NCI-H2081 treated with DMSO at 0.1 percent for 48 hours (cell line): ENCODE data around the gene GNA15.
"Not testable (repeated sequence)": the region's sequence is repeated elsewhere in the genome, so short reads cannot be mapped to it uniquely, and the experiment has no call there.

Experiments used
- DNase-seq: peaks from one replicate; lab custom pipeline; 2025; lab: John Stamatoyannopoulos, UW

GNA15 gene

GRCh38 chr19:3135961-3136683 lies at the start of gene GNA15:
Gene GNA15, plus strand, starts transcription at chr19:3136033. Its CDS starts 418 bp downstream, at chr19:3136451.
- DNase-seq: no peak

GRCh38 chr19:3087769-3088168 lies 48.1 kb upstream of the GNA15 start:
- DNase-seq: no peak

GRCh38 chr19:3089299-3089855 lies 46.5 kb upstream of the GNA15 start:
- not testable (repeated sequence) for DNase-seq

DNA sequence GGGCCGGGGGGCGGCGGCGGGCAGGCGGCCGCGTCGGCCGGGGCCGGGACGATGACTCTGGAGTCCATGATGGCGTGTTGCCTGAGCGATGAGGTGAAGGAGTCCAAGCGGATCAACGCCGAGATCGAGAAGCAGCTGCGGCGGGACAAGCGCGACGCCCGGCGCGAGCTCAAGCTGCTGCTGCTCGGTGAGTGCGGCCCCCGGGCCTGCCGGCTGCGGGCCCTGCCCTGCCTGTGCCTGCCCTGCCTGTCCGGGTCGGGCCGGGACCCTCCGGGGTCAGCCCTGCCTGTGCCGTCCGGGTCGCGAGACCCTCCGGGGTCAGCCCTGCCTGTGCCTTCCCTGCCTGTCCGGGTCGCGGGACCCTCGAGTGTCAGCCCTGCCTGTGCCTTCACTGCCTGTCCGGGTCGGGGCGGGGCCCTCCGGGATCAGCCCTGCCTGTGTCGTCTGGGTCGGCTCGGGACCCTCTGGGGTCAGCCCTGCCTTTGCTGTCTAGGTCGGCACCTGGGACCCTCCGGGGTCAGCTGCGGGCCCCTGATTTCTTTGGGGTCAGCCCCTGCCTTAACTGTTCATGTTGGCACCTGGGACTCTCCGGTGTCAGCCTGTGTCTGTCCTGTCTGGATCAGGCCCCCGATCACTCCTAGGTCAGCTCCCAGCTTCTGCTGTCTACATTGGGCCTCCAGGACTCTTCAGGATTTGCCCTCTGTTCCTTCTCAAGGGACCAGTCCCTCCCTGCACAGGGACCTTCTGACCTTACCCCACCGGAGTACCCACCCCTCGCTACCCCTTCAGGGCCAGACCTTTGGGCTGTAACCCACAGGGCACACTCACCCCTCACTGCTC lies 41.0 kb upstream of the GNA15 start:
- no peak for DNase-seq

- DNase-seq: no peak
Observed at GRCh38 chr19:3095441-3096191, 40.2 kb upstream of the GNA15 start.

DNA sequence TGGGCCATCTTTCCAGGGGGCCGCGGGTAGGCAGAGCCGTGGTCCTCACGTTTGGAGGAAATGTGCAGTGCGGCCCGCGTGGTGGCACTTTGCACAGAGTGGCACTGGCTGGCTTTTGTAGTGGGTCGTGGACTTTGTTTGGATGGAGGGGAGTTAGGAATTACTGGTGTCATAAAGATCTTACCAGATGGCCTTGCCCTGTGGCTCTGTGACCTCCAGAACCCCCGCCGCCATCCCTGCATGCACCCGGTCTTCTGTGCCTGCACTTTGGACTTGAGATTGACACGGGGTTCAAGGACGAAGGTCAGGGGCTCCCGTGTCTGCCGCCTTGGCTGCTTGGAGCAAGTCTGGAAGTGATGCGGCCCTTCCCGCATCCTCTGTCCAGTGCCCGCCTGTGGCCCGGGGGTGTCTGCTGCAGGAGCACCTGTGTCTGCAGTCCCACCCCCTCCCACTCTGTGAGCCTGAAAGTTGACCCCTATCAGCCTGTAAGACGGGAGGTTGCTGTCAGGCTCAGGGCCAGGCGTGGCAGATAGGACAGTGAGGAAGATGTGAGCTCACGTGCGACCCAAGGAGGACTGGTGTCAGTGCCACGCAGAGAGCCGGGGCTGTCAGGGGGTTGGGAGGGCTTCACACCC lies 39.4 kb upstream of the GNA15 start:
- no peak for DNase-seq

- DNase-seq: no peak
Observed at GRCh38 chr19:3096902-3097326, 38.9 kb upstream of the GNA15 start.

GRCh38 chr19:3097442-3097871 lies 38.4 kb upstream of the GNA15 start:
- no peak for DNase-seq

DNA sequence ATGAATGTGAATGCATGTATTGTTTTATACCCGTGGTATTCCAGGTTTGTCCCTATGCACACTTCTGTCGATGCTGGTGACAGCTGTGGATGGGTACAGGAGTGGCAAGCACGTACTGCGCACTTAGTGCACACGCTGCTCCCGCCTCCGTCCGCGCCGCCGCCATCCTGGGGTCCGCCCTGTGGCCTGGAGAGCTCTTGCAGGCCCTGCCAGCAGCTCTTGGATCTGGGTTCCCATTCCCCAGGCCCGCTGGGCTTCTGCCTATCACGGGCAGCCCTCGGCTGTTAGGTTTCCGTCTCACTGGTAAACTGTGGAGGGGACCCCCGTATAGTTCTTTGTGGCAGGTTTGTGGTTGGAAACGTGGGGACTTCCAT lies 37.7 kb upstream of the GNA15 start:
- no peak for DNase-seq

DNA sequence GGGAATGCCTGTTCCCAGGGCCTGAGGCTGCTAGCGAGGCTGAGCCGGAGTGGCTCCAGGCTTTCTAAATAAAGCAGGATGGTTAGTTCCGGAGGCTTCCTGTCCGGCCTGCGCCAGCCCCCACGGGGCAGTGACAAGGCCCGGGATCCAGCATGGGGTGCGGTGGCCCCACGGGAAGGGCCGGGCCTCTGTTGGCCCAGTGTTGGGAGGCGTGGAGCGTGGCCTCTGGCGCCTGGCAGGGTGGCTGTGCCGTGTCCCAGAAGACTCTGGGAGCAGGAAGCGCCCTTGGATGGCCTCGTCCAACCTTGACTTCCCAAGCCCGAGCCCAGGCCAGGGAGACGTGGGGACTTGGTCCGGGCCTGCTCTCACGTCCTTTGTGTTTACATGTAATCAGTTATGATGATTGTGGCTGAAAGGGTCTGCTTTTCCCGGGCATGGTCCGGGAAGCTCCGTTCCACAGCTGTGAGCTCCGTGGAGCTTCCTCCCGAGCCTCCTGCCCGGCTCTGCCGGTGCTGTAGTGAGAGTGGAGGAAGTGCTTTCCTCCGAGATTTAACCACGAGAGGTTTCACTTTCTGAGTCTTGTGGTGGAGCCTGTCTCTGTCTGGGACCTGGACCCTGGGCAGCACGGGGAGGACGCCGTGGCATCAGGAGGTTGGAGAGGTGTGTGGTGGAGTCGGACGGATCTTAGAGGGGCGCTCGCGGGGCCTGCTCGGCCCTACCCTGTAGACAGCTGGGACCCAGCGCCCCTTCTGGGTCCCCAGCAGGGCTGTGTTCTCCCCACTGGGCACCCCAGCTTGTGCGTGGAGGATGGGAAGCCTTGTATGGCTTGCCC lies 37.1 kb upstream of the GNA15 start:
- DNase-seq: no peak

- DNase-seq: no peak
Observed at GRCh38 chr19:3099347-3100145, 36.3 kb upstream of the GNA15 start.

DNA sequence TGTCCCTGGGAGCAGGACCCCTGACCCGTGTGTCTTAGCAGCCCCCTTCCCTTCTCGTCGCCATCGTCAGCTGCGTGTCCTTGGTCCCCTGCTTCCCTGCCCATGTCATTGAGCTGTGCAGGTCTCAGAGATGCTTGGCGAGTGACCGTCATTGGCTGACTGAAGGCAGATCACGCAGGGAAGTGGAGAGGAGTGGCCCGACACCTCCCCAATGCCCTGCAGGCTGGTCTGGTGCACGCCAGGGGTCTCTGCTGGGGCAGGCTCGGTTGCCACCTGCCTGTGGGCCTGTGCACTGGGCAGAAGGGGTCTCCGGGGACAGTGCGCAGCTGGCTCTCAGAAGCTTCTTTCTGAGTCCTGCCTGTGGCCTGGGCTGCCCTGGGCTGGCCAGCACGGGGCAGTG lies 35.5 kb upstream of the GNA15 start:
- DNase-seq: no peak

DNA sequence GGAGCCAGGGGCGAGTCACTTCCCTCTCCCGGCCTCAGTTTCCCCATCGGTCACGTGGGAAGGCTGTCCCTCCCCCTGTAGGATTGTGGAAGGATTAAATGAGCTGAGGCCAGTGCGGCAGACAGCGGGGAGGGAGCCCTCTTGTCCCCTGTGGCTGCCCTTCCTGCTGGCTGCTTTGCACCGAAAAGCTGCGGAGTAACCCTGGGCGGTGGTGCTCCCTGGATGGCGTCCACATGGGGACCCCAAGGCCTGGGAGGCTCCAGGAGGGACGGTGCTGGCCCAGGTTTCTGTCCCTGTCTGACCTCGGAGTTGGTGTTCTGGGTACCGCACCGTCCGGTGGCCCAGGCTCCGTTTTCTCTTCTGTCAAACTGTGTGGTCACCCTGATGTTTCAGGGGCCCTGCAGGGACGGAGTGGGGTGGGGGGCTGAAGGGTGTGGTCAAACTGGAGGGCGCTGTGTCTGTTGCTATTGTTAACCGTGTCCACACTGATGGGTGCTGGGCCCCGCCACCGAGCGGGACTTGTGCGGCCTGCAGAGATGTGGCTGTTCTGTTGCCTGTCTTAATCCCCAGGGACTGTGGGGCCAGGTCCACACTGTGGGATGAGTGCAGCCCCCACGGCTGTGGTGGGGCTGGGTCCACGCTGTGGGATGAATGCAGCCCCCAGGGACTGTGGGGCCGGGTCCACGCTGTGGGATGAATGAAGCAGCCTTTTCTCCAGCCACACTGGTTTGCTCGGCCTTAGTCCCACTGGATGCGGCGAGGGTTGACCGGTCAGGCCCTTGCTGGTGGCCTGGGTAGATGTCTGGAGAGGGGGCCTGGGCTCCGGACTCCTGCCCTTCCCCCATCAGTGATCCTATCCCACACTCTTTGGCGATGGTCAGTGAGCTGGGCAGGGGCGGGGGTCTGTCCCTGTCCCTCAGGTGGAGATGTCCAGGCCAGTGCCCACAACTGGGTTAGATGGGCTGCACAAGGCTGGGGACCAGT lies 34.8 kb upstream of the GNA15 start:
- no peak for DNase-seq

- no peak for DNase-seq
Observed at GRCh38 chr19:3102239-3103140, 33.3 kb upstream of the GNA15 start.

DNA sequence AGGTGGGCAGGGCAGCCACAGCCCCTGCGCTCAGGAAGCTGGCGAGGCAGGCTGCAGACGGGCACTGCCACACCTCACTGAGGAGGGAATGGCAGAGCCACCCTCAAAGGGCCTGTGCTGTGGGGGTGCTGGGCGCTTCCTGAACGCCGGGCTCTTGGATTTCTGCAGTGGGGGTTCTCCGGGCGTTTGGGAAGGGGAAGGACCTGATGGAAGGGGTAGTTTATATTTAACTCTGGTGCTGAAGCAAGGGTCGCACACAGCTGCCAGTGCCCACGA lies 31.2 kb upstream of the GNA15 start:
- no peak for DNase-seq

- DNase-seq: no peak
Observed at GRCh38 chr19:3105641-3106508, 30.0 kb upstream of the GNA15 start.

- DNase-seq: no peak
Observed at GRCh38 chr19:3106509-3107141, 29.2 kb upstream of the GNA15 start.
